ENCODE measurements around the gene ETFRF1.

DNA sequence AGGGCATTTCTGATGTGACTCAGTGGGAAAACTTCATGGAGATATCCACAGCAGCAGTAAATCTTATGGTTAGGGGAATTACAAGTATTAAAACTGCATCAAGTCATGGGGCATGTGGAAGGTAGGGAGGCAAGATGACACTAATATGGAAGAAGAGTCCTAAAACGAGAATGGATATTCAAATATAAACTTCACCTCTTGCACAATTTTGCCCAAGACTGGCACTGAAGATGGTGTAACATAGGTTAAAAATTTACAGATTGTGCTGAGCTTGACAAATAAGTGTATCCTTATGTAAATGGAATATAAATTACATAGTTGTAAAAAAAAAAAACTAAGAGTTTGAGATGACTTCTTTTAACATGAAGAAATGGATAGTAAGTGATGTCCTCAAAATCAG, 12.8 kb downstream of the ETFRF1 start:
- TF ChIP-seq CTCF (IDR thresholded peaks at IDR 0.05), result no peak
- no peak for TF ChIP-seq POLR2A (IDR thresholded peaks at IDR 0.05)
